HG02885 (cell line): Measurements from ENCODE around the gene FAM171A1.
A peak's percentile ranks its signal among the peaks of the same experiment; 100 is the strongest.
"Not testable (repeated sequence)": the region's sequence is repeated elsewhere in the genome, so short reads cannot be mapped to it uniquely, and the experiment has no call there.

ENCODE experiments used
- ATAC-seq: cut with Tn5 transposase; IDR thresholded peaks from one replicate; pipeline ENCODE4 v1.9.1; 2021; ENCODE audit warnings: mild to moderate bottlenecking; ENCODE audit not compliant: unreplicated experiment, poor library complexity

Gene FAM171A1

DNA sequence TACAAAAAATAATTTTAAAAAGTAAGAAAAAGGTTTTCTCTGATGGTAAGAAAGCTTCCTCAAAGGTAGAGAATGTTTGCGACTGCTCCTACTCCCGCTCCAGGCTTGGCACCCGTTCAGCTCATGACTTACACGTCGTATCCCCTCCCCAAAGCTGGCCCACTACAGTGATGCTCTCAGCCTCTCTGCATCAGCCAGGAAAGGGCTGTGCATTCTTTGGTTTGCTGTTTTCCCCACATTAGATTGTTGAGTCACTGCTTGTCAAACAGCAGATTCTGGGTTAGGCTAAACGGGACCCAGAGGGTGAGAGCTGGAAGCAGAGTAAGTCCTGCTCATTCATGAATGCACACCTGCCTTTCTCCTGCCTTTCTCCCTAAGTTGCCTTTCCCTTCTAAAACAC lies 147.9 kb downstream of the FAM171A1 start:
- no peak for ATAC-seq

DNA sequence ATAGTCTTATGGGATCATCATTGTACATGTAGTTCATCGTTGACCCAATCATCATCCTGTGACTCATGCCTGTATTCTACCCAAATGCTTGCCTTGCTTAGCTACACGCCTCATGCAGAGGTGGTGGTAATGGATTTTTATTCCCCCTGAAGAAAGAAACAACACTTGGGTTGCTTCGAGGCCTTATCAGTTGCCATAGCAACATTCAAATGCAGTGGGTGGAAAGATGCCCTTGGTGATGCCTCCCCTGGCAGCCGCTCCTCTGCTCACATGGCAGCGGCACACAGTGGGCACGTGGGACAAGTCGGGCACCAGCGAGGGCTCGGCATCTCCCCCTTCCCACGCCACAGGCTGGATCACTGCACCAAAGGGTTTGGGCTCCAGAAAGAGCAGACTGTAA lies 148.6 kb downstream of the FAM171A1 start:
- ATAC-seq = no peak

DNA sequence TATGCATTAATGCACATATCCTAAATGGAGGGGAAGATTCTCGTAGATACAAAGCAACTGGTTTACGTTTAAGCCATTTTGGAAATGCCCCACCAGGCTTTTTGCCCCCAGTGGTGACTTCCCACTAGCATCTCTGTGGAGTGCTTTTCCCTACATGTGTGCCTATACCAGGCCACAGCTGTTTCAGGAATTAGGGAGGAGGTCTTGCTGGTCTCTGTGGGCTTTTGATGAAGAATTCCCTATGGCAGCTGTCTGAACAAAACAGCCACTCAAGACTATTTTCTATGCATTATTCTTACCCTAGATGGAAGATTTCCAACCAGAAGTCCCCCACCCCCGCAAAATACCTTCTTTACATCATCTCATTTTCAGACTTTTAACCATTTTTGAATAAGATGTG lies 150.6 kb downstream of the FAM171A1 start:
- ATAC-seq = no peak

DNA sequence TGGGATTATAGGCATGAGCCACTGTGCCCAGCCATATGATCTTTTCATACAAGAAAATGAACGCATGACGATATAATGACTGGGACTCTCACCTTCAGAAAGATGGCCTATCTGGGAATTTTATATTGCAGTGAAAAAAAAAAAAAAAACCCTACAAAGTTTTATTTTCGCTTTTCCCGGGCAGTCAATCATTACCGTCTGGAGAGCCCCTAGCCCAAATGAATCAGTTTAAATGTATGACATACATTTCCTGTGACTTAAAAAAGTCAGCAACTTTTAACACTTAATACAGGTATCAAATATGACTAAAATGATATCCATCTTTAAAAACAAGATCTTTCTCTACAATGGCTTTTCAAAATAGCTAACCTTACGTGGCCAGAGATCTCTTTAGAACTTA lies 154.4 kb downstream of the FAM171A1 start:
- ATAC-seq = no peak

DNA sequence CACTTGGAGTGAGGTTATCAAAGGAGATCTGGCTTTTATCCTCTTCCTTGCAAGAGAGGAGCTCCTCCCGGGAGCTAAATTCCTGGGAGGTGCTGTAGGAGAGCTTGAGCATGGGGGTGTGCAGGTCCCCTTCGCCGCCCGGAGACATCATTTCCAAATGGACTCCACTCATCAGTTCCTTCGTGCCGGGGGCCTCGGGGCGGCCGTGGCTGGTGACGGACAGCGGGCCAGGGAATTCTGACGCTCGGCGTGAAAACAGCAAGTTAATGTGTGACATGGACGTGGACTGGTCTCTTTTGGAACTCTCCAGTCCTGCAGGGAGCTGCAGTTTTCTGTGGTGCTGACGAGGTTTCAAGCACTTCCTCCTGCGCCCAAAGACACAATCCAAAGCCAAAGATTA lies 156.9 kb downstream of the FAM171A1 start:
- no peak for ATAC-seq

DNA sequence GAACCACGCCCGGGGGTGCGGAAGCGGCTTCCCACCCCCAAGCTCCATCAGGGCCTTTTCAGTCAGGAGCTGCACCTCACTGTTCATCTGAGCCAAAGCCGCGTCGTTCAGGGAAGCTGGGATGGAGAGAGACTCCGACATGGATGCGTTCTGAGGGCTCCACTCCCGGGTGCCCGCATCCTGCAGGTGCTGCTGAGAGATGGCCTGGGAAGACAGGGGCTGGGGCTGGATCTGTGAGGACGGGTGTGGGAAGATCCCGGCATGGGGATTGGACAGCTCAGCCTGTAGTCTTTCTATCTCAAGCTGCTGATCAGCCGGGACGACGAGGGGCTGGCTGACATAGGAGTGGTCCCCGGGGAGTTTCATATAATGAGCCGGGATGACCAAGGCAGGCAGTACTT lies 157.6 kb downstream of the FAM171A1 start:
- no peak for ATAC-seq

DNA sequence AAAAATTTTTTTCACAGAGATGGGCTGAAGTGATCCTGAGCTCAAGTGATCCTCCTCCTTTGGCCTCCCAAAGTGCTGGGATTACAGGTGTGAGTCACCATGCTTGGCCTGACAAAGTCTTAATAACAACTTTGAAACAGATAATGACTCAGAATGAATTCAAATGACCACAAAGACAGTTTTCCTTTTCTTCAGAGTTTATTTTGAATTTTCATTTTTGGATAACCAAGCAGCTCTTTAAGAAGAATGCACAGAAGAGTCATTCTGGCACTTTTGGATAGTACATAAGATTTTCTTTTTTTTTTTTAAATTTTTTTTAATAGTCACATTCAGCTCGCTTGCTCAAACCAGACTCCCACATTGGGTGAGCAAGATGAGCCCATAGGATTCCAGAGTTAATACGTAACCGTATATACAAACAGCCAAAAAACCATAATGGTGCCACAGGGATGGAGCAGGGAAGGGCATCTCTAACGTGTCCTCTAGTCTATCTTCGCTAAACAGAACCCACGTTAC lies 159.6 kb downstream of the FAM171A1 start:
- ATAC-seq = no peak

DNA sequence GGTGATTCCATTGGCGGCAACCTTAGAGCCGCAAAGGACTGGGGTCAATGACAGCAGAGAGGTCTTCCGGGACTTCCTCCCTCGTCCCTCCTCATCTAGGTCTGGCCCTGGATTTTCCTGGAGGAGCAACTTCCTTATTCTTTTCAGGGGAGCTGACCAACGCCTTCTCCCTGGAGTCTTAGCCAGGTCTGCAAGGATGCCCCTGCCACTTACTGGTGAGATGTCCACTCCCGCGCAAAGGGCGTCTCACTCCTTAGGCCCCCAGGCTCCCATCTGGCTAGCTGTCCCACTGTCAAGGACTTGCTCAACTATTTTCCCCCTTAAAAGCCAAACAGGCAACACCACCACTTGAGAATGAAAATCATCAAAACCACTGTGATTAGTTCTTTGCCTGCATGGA lies 160.6 kb downstream of the FAM171A1 start:
- ATAC-seq = no peak

DNA sequence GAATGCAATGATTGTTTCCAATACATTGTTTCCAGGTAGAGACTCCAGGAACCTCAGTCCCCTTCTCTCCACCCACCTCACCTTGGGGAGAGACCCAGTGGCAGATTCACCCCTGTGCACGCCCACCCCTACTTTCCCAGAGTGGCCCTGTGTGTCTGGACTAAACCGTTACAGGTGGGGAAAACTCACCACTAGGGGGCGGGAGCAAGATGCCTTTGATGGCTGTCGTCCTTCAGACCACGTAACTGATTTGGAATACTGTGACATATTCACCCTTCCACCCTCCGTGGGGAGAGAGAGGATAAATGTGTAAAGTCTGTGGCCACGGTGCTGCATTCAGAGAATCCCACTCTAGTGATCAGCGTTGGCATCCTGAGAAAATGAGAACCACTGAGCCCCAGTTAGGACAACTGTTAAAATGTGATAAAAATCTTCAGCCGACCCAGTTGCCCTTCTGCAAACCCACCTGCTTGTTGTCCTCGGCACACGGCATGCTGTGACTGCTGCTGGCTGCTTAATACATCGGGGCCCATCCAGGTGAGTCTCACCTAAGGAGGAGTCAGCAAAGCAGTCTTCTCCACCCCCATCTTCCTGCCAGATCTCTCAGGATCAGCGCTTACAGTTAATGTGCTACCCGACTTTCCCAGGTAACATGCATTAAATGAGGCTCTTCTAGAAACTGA lies 161.1 kb downstream of the FAM171A1 start:
- ATAC-seq = peak; percentile 76

DNA sequence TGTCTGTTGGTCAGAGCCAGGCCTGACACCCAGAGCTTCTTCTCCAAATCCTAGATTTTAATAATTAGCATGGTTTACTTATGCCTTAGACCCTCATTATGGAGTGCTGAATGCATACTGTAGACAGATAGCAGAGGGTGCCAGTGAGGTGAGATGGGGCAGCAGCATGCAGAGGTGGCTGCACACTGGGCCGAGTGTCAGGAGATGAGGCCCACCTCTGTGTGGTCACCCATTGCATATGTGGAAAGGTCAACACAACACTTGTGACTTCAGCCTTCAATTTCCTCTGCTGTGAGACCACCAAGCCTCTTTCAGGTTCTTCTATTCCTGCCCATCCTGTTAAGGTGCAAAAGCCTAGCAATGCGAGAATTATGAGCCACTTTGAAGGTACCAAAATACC lies 162.9 kb downstream of the FAM171A1 start:
- no peak for ATAC-seq

DNA sequence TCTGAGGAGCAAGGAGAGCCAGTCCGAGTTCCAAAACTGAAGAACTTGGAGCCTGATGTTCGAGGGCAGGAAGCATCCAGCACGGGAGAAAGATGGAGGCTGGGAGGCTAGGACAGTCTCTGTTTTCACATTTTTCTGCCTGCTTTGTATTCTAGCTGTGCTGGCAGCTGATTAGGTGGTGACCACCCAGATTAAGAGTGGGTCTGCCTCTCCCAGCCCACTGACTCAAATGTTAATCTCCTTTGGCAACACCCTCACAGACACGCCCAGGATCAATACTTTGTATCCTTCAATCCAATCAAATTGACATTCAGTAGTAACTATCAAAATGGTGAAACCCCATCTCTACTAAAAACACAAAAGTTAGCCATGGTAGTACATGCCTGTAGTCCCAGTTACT lies 163.7 kb downstream of the FAM171A1 start:
- ATAC-seq = not testable (repeated sequence)

DNA sequence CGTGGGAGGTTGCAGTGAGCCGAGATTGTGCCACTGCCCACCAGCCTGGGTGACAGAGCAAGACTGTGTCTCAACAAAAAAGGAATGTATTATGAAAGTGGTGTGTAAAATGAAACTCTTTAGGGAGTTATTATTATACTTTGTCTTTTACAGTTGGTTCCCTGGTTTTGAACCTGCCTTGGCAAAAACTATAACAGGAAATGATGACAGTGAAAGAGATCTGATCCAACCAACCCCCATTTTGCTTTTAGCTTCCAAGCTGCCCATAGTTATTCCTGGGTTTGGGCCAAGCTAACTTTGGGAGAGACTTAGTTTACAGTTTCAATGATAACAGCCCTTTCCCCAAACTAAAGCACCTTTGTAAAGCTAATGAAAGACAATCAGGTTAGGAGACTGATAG lies 168.4 kb downstream of the FAM171A1 start:
- no peak for ATAC-seq

DNA sequence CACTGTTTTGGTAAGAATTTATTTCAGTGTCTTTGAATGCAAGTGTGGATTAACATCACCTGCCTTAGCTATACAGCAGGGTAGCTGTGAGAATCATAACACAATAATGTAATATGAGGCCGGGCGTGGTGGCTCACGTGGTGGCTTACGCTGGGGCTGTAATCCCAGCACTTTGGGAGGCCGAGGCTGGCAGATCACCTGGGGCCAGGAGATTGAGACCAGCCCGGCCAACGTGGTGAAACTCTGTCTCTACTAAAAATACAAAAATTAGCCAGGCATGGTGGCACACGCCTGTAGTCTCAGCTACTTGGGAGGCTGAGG lies 168.8 kb downstream of the FAM171A1 start:
- not testable (repeated sequence) for ATAC-seq

DNA sequence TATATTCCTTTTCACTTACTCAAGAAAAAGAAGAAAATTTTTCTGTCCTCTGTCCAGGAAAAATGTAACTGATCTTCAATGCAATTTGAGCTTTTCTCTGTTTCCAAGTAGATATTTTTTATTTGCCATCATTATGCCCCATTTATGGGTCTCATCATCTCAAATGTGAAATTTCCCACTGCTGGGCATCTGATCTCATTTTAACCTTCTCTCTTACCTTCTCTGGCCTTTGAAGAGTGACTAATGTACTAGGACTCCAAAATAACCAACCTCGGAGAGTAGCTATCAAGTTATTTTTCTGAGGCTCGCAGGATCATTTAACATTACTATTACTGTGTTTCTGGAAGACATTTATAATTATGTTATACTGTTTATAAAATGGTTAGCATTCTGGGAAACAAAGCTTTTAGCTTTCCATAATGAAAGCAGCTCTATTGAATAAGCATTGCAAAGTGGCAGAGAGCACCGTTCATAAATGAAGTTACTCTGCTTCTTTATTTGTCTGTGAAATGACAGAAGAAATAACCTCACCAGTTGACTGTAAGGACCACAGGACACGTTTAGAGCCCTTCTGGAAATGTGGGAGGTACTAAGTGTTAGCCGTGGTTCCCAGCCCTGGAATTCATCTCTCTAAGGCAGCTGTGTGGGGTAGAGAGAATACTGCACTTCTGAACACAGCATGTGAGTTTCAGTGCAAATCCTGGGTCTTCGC lies 169.3 kb downstream of the FAM171A1 start:
- no peak for ATAC-seq

DNA sequence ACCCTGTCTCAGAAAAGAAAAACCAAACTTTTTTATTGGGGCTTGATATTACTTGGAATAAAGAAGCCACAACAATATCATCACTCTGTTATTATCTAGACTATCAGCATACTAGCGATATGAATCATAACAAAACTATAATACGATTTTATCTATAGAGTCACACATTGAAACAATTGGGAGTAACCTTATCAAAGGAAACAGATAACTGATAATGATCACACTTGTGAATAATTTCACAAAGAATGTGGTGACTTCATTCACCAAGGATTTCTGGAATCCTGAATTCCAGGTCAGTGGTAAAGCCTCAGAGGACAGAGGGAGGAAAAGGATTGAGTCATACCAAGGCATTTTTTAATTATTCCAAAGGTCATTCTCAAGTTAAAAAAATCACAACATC lies 170.5 kb downstream of the FAM171A1 start:
- no peak for ATAC-seq

DNA sequence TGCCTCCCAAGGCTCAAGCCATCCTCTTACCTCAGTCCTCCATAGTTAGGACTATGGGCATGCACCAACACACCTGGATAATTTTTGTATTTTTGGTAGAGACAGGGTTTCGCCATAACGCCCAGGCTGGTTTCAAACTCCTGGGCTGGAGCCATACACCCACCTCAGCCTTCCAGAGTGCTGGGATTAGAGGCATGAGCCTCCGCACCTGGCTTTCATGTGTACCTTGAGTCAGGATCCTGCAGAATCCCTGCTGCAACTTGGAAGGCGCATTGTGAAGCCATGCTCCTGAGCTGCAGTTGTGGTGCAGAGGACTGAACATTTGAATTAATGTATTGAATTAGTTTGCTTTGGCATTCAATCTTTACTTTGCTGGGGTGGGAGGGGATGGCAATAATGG lies 173.2 kb downstream of the FAM171A1 start:
- ATAC-seq = no peak

DNA sequence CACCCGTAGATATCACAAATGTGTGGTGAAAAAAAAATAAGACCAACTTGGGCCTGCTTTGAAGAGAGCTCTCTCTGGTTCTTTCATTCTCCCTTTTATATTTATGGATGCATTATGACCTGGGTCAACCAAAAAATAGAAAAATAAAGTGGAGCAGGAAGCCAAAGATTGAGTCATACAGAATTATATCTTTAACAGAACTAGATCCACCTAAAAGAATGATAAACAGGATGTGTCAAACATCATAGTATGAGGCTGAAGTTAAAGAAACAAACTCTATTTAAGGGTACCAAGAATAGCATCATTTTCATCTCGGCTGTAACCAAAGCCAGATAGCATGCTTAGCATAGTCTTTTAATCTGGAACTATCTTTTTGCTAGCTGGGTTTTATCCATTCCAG lies 173.8 kb downstream of the FAM171A1 start:
- ATAC-seq = no peak

DNA sequence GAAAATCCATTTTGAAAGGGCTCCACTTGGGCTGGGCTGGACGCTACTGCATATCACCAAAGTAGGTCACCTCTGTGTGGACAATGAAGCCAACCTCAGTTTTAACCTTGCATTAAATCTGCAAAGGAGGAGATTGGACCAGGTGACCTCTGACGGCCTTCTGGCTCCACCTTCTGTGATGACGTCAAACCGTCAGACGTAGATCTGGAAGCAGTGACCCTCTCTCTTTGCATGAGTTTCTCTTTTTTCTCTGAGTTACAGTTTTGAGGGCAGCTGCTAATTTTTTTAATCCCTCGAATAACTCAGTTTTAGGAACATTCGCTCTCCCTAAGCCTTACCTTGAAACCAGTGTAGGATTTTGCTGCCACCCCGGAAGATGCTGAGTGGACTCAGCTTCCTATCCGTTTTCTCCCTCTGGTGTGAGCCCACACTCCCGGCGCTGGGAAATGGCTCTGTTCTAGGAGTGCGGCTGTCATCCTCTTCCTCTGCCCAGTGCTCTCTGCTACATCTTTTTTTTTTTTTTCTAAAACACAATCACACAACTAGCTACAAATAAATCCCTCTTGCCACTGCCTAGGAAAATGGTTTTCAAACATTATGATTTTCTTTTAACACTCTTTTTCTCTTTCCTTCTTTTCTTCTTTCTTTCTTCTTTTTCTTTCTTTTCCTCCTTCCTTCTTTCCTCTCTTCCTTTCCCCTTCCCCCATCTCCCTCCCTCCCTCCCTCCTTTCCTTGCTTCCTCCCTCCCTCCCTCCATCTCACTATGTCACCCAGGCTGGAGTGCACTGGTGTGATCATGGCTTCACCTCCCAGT lies 174.9 kb downstream of the FAM171A1 start:
- ATAC-seq = no peak

DNA sequence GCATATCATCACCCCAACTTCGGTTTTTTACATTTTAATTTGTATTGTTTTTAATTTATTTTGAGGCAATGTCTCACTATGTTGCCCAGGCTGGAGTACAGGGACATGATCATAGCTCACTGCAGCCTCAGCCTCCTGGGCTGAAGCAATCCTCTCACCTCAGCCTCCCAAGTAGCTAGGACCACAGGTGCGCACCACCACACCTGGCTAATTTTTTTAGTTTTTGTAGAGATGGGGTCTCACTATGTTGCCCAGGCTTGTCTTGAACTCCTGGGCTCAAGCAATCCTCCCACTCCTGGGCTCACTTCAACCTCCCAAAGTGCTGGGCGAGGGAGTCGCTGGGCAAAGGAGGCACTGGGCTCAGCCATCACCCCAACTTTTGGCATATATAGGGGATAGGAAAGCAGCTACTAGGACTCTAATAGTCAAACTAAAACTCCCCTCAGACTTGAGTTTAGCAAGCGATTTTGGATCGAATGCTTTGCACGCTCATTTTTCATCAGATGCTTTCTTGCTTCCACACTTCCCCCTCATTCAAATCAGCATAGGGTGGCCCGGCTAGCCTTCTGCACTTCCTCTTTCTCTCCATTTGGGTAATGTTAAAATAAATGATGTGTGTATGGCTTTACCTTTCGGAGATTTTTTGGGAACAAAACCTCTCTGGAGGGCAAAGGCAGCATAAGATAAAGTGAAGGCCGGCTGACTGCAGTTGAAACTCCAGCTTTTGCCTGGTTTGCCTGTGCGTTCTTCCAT lies 181.8 kb downstream of the FAM171A1 start:
- no peak for ATAC-seq

DNA sequence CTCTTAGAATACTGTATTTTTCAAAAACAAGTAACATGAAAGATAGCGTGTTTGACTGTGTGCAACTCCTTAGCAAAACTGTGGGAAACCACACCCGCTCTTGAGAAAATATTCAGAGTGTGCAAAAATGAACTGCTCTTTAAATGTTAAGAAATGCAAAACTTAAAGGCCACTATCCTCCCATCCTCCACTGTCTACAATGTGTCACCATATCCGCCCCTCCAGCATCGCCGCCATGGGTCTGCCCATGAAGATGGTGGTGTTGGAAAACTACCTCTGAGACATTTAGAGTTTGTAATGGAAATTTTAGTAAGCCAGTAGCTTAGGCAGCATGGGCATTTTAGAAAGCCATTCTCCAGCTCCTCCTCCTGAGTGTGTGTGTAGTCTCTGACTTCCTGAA lies 182.5 kb downstream of the FAM171A1 start:
- no peak for ATAC-seq
